GM08714 (cell line): ENCODE results near the gene PPP1R1B.

ENCODE experiments used
- H3K4me3 ChIP-seq: fragments of 200-500 bp; sonication (Bioruptor generic); 2 replicates; pipeline ENCODE4 v1.5.1; 2014; ENCODE audit warnings: mild to moderate bottlenecking, low read length, inconsistent platforms
- ZNF274 ChIP-seq: IDR thresholded peaks from 2 replicates; pipeline ENCODE4 v1.6.1; 2012; ENCODE audit warnings: mild to moderate bottlenecking, low read depth, low read length

PPP1R1B gene

GRCh38 chr17:39675390-39676082, 48.8 kb downstream of the PPP1R1B start:
- TF ChIP-seq ZNF274: no peak
- H3K4me3 ChIP-seq: no peak overlapping the region

GRCh38 chr17:39676198-39676819, 49.6 kb downstream of the PPP1R1B start:
- TF ChIP-seq ZNF274: no peak
- H3K4me3 ChIP-seq: no peak overlapping the region

GRCh38 chr17:39677072-39677471, 50.3 kb downstream of the PPP1R1B start:
- H3K4me3 ChIP-seq: no peak overlapping the region
- no peak for TF ChIP-seq ZNF274

GRCh38 chr17:39677542-39678339, 51.0 kb downstream of the PPP1R1B start:
- no peak for TF ChIP-seq ZNF274
- H3K4me3 ChIP-seq: no peak overlapping the region

GRCh38 chr17:39678340-39679116, 51.8 kb downstream of the PPP1R1B start:
- H3K4me3 ChIP-seq: no peak overlapping the region
- no peak for TF ChIP-seq ZNF274

GRCh38 chr17:39679521-39680192, 52.9 kb downstream of the PPP1R1B start:
- no peak for TF ChIP-seq ZNF274
- no peak overlapping the region for H3K4me3 ChIP-seq

- no peak overlapping the region for H3K4me3 ChIP-seq
- no peak for TF ChIP-seq ZNF274
Measured at GRCh38 chr17:39683295-39683939, 56.7 kb downstream of the PPP1R1B start.

- no peak overlapping the region for H3K4me3 ChIP-seq
- no peak for TF ChIP-seq ZNF274
Measured at GRCh38 chr17:39684369-39685192, 57.8 kb downstream of the PPP1R1B start.
